ENCODE measurements around the gene CBLL1.

GRCh38 chr7:107712025-107712424 lies 31.9 kb upstream of the CBLL1 start:
- TF ChIP-seq CTCF (IDR thresholded peaks at IDR 0.05) (no peak), POLR2A (IDR thresholded peaks at IDR 0.05) (no peak)

All from body of pancreas (tissue), 4 donors.